GM18517 (cell line): Measurements from ENCODE around the gene FLRT1.

Experiments
- ATAC-seq: cut with Tn5 transposase; IDR thresholded peaks from one replicate; pipeline ENCODE4 v1.9.1; 2021; ENCODE audit warnings: mild to moderate bottlenecking, moderate library complexity; ENCODE audit not compliant: unreplicated experiment

The FLRT1 gene

DNA sequence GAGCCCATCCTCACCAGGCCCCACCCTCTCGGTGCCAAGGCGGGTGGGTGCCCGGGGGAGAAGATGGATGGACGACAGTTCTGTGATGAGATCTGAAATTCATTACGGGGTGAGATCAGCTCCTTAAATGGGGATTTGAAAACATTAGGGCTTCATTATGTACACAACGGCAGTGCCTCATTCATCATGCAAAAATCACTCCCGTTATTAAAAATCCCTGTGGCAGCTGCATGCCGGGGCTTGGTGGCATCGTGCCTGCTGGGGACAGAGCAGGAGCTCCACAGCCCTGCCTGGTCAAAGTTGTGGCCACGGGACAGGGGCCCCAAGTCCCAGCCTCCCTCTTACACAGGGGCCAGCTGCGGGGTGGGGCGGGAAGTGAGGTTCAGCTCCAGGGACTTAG, 29.3 kb upstream of the FLRT1 start:
- no peak for ATAC-seq

DNA sequence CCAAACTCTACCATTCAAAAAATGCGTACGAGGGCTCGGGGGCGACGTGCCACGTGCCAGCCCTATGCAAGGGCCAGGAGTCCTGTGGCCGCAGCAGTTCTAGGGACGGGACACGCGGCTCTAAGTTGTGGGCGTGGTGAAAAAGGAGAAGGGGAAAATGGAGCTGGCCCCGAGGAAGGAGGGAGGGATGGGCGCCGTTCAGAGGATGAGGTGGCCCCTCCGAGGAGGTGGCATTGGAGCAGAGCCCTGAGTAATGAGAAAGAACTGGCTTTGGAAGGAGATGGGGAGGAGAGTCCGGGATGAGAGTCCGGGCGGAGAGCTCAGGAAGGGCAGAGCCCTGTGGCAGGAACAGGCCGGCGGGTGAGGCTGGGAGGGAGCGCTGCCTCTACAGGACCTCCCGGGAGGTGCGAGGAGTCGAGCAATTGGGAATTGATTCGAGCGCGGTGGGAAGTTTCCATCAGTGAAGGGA, 28.5 kb upstream of the FLRT1 start:
- ATAC-seq: no peak

DNA sequence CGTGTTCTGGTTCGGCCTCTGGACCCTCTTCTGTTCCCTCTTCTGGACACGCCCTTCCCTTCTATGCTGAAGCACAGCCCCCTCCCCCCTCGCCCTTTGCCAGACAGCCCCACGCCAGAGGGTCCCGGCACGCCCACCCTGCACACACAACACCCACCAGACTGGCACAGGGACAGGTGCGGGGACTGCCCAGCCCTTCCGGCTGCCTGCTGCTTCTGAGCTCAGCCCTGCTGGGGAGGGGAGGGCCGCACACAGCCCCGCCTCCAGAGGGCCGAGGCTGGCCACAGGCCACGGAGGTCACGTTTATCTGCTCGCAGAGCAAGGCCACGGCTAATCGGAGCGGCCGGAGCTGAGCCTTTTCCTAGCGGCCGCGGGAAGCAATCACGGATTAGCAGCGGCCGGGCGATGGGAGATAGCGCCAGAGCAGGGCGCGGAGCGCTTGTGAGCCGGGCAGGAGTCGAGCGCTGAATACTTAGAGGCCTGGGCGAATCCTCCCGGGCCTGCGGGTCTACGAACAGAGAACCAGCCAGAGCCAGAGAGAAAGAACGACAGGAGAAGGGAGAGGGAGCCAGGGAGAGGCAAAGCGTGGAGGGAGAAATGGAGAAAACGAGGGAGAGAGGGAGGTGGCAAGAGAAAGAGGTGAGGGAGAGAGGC, 28.0 kb upstream of the FLRT1 start:
- ATAC-seq: no peak

DNA sequence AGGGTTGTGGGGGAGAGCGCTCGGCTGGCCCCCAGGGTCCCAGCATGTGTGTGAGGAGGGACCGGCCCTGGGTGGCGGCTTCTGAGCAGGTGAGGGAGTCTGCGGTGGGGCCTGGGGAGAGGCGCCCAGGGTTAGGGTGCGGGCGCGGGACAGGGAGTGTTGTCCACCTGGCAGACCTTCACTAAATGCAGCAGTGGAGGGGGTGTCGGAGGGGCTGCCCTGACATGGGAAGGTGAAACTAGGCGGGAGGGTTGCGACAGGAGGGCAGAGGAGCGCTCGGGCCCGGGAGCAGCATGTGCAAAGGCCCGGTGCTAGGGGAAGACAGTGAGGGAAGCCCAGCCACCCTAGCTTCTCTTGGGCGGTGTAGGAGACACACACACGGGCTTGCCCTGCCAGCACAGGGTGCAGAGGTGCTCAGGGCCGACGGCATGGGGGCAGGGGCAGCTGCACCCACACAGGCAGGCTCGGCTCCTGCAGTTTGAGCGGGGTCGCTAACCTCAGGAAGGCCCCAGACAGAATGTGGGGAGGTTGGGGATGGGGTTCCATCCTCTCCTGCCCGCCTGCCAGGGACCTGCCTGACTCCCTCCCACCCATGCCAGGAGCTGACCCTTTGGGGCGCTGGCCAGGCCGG, 27.3 kb upstream of the FLRT1 start:
- ATAC-seq: no peak

DNA sequence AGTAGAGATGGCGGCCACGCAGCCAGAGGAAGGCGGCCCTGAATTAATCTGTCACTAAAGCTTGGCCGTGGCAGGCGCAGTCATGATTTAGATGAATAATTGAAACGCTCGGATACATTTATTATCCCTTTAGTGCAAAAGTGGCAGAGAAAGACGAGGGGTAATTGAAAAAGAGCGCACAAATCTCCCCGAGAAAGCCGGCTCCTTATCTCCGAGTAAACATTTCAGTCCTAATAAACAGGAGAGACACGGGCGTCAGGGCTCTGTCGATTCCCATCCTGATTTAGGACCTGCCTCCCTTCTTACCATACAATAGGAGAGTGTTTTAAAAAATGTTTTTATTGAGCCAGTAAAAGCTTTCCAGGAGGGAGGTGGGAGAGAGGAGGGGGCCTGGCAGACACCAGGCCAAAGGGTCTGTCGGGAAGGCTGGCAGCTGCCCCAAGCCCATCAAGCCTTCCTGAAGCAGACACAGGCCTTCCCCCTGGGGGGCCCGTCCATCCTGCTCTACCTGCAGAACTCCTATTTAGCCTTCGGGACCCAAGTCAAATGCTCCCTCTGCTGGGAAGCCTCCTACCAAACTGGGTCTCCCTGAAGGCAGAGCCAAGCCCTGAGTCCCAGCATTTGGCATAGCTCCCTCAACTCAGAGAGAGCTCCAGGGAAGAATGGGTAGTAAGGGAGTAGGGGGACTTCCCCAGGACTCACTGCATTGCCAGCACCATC, 26.7 kb upstream of the FLRT1 start:
- ATAC-seq: no peak

DNA sequence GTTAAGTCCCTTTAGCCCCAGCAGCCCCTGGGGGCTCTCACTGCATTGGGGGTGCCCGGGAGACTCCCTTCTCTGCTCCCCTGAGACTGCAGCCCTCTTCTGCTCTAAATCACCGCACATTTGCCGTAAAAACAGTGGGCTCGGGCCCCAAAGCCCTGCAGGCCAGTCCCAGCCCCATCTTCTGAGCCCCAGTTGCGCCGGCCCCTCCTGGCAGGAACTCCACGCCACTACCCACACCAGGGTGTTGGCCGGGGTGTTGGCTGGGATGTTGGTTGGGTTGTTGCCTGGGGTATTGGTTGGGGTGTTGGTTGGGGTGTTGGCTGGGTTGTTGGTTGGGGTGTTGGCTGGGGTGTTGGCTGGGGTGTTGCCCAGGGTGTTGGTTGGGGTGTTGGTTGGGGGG, 26.0 kb upstream of the FLRT1 start:
- ATAC-seq: no peak

DNA sequence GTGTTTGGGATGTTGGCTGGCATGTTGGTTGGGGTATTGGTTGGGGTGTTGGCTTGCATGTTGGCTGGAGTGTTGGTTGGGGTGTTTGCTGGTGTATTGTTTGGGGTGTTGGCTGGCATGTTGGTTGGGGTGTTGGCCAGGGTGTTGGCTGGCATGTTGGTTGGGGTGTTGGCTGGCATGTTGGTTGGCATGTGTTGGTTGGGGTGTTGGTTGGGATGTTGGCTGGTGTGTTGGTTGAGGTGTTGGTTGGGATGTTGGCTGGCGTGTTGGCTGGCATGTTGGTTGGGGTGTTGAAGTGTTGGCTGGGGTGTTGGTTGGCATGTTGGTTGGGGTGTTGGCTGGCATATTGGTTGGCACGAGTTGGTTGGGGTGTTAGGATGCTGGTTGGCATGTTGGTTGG, 24.9 kb upstream of the FLRT1 start:
- ATAC-seq: no peak

DNA sequence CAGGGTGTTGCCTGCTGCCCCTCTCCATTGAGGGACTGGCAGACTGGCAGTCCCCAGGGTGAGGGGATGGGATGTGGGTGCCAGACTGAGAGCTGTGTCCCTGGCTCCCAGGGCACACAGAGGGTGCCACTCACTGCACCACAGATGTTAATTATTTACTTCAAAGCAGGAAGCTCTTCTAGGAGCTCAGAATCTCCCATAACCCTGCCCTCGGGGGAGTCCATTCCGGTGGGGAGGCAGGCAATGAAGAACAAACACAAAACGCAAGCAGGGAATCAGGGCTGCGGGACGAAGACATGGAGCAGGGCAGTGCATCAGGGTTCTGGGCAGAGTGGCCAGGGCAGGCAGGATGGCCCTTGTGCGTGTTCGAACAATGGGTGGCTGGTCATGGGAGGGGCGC, 24.4 kb upstream of the FLRT1 start:
- ATAC-seq: no peak

DNA sequence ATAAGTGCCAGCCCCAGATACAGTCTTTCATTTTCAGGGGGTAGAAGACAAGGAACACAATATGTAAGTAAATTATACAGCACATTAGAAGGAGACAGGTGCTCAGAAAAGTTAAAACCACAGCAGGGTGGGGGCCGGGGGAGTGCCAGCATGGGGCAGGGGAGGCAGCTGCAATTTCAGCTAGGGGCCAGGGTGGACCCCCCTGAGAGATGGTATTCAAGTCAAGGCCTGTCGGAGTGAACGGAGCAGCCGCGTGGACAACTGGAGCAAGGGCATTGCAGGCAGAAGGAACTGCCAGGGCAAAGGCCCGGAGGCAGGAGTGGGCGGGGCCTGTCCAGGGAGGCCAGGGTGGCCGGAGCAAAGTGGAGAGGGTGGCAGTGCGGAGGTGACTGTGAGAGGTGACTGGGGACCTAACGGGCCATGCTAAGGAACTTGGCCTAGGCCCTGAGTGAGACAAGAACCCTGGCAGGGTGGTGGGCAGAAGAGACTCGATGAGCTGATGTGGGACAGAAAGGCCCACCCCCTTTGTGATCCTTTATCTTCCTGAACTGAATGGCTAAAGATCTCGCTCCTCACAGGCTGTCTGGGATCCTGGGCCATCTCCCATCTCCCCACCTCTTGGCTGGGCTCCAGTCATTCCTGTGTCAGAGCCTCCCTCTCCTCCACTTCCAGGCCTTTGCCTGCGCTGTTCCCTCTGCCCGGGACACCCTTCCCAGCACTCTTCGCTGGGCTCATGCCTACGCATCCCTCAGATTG, 22.4 kb upstream of the FLRT1 start:
- ATAC-seq: no peak

DNA sequence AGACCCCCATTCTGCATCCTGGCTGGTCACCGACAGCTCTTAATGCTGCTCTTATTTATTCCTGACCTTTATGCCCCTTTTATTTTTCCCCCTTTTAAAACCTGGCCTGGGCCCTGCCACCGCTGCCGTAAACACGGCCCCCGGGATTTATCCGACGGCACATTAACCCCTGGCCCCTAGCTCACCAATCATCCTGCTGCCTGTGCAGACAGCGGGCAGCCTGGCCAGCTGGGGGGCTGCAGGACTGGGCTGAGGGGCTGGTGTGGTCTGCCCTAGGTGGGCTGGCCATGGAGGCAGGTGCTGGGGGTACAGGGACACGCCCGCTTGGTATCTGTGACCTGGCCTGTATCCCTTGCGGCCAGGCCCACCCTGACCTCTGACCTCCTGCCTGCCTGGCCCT, 21.4 kb upstream of the FLRT1 start:
- ATAC-seq: no peak

DNA sequence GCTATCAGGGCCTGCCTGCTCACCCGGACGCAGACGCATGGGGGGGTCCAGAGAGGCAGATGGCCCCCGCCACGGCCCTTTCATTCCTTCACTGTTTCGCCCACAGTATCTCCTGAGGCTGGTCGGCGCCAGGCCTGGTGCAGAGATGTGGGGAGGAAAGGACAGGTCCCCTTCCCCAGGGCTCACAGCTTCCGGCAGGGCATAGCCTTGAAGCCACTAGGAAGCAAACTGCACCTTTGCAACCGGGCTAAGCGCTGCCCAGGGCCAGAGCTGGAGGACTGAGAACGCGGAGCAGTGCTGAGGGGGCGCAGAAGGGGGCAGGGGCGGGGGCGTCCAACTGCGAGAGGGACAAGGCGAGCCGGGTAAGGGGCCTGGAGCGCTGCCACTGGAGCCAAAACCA, 20.2 kb upstream of the FLRT1 start:
- ATAC-seq: no peak

DNA sequence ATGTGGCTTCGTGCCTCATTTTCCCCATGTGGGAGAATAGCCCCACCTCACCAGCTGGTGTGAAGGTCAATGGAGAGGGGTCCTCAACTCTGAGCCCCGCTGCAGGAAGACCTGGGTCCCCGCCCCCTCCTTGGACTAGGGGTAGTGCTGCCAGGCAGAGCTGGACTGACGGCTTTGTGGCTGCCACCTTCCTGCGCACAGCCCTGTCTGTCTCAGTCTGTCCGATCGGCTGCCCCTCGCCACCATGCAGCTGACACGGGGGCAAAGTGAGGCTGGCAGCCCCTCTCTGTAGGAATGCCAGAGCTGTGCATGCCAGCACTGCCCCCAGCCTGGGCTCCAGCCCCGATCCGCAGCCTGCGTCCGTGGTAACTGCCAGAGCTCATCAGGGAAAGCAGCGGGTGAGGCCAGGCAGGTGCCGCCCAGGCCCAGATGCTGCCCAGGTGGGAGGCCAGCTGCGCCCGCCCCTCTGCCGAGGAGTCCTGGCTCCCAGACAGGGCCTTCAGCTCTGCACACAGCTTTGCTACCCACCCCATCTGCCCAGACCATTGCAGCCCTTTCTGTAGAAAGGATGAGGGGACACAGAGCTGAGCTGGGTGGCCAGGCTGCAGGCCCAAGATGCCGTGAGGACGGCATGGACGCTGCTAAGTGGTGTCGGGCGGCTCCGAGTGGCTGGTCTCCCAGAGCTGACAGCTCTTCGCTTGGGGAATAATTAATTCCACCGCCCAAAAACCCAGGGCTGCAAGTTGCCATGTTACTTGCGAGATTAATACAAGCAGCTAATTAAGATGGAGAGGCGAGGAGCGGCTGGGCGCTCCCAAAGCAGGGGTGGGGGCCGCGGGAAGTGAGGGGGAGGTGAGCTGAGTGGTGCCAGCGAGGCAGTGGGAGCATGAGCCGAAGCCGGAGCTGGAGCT, 19.5 kb upstream of the FLRT1 start:
- no peak for ATAC-seq

DNA sequence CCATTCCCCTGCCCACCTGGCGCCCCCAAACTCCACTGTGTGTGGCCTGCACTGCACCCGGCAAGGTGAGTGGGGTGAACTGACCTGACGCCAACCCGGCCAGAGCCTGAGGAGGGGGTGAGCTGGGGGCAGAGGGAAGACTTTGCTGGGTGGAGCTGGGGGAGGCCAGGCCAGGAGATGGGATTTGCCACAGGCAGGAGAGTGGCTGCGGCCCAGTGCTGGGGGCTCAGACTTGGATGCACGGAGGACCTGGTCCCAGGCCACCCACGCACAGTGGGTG, 17.8 kb upstream of the FLRT1 start:
- no peak for ATAC-seq

DNA sequence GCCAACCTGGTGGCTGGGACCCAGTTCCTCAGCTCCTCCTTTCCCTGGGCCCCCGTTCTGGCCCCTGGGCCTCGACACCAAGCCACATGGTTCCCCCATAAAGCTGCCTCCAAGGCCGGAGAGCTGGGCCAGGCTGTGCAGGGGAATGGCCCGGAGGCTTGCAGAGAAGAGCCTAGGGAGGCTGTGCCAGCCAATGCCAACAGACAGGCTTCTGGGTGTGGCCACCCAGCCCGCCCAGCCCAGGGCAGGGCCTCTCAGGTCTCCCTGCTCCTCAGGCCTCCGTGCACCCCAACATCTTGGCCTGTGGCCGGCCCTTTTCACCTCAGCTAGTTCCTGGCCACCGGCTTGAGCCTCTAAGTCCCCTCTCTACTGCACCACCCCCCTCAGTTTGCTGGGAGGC, 17.4 kb upstream of the FLRT1 start:
- no peak for ATAC-seq

DNA sequence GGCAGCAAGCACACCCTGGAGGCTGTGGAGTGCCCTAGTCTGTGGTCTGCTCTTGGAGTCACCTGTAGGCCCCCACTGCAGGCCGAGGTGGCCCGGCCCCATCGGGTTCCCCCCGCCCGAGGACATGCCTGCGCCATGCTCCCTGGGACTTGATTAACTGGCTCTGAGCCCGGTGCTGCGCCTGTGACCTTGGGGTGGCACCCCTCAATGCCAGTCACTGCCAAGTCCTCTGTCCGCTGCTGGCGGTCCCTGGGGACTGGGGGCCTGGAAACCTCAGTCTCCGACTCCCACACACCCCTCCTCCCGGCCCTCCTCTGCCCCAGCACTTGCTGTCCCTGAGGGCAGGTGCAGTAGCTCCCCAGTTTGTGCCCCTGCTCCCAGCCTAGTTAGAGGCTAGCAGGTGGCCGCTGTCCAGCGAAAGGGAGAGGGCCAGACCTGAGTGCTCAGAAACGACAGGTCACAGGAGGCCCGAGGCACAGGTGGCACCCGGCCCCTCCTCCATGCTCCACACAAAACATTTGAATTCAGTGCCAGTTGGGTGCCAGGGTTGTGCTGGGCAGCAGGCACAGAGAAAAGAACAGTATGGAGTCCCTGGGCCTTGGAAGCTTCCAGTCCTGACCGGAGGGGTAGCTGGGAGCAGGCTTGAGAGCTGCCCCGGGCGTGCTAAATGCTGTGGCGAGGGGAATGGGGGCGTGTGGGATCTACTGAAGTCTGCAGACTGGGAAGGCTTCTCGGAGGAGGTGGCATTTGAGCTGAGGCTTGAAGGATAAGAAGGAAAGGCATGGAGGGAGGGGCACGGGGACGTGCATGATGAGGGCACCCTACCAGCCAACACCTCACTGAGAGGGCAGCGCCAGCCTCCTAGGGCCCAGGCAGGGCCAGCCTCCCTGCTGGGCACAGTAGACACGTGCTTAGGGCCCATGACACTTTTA, 16.4 kb upstream of the FLRT1 start:
- no peak for ATAC-seq

DNA sequence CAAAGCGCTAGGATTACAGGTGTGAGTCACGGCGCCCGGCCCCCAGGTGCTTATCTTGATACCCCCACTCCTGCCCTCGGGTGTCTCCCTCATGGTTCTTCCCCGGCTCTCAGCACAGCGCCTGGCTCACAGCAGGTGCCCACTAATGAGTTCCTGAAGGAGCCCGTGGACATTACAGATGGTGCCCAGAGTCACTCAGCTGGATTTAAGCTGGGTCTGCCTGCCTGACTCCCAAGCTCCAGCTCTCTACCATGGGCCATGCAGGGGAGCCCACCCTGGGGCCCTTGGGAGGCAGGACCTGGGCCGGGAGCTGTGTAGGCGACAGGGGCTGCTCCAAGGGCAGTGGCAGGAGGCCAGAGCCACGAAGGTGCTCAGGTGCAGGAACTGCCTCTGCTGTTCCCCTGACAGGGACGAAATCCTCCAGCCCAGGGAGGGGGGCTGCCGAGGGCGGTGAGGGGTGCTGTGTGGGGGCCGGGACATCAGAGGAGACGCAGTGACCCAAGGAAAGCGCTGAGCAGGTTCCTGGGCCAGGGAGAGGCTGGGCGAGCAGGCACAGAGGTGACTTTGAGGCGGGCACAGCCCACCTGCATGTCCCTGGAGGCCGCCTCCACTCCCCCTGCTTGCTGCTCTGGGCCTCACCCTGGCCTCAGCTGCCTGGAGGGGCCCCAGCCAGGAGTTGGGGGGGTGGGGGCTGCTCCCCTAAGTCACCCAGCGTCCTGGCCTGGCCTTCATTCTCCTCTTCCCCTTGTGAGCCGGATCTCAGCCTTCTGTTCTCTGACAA, 14.6 kb upstream of the FLRT1 start:
- ATAC-seq: no peak

DNA sequence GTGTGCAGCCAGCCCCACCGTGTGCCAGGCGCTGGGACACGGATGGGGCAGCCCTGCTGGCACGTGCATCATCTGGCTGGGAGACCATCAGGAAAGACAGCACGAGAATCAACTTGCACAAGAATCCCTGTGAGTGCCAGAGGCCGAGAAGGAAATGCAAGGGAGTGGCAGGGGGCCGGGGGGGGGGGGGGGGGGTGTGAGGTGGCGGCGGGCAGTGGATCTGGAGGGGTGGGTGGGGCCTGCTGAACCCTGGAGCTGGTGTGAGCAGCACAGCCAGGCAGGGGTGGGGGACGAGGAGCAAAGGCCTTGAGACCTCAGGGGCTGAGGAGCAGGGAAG, 14.0 kb upstream of the FLRT1 start:
- no peak for ATAC-seq

DNA sequence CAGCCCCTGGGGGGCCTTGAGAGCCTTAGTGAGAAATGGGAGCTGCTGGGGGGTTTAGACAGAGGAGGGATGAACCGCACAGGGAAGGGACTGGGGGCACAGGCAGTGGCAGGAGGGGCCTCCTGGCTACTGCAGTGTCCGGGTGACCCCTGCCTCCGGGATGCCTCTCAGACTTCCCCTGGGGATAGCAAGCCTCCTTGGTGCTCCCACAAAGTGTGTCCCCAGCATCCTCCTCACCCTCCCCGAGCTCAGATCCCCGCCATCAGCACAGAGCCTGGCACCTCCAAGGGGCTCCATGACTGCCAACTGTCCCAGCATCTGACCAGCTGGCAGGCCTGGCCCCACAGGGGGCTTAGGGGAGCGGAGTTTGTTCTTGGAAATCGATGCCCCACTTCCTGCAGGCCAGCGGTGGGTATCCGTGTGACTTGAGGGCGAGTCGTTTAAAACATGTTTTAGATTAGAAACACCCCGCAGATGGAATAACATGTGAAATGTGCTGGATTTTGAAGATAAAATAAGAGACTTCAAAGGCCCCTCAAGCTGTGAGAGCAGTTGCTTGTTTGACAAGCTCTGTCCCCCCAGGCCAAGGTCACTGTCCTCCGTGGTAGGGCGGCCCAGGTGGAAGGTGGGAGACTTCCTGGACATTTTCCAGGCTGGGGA, 13.5 kb upstream of the FLRT1 start:
- no peak for ATAC-seq
